Left colon (tissue), 2 donors: Measurements from ENCODE around the gene OOSP2. TPM values are rescaled to one million over a fixed set of nuclear protein-coding genes. Genes with fewer than 3 reads are reported as not detected.

Experiments used
- ATAC-seq: fragments of 200-7000 bp; cut with Tn5 transposase; one replicate; pipeline ENCODE4 v1.9.1; 2020; ENCODE audit warnings: mild to moderate bottlenecking, moderate library complexity
- DNase-seq, 2 donors: peaks; one replicate each; pipeline ENCODE4 v3.0.0-alpha.2; 2020
- intact Hi-C, 2 donors: fragments of 100-400 bp; cut with DNase I in 1 of 2; cut with micrococcal nuclease in 1 of 2; formaldehyde crosslinking; loops; one replicate each; pipeline versions ENCODE4 v1.11.2 to v1.14.0; 2022; cut with DNase I, micrococcal nuclease
- total RNA-seq, 2 donors: library from RNA; stranded (reverse); fragmentation: NEBNext Ultra II Directional; extraction: Animal tissue kit (Norgen Biotek cat#: 25700); gene quantifications; one replicate each; pipeline ENCODE4 v1.2.1, GENCODE V29; 2021
- donor health status: DM: no; HTN: no; CAD: no.
- donor health status: DM: yes; HTN: yes; CAD: no.

The OOSP2 gene
- total RNA-seq, 2 donors from 2014 or later = not detected

- no peak for ATAC-seq
- no peak for DNase-seq
- intact Hi-C loops = no loop called here
Observed at GRCh38 chr11:60077216-60077817, 37.1 kb downstream of the OOSP2 start.

GRCh38 chr11:60077981-60078380, 37.8 kb downstream of the OOSP2 start:
- ATAC-seq (no peak), DNase-seq (no peak)
- intact Hi-C loops = no loop called here

- DNase-seq = no peak
- ATAC-seq = no peak
- intact Hi-C loops = no loop called here
Observed at GRCh38 chr11:60078745-60079144, 38.5 kb downstream of the OOSP2 start.

- ATAC-seq (no peak), DNase-seq (no peak)
- intact Hi-C loops = no loop called here
Observed at GRCh38 chr11:60080535-60080934, 40.3 kb downstream of the OOSP2 start.

GRCh38 chr11:60084631-60085273, 44.5 kb downstream of the OOSP2 start:
- DNase-seq = no peak
- no peak for ATAC-seq
- intact Hi-C loops = no loop called here

- DNase-seq (no peak), ATAC-seq (no peak)
- intact Hi-C loops = no loop called here
Observed at GRCh38 chr11:60085909-60086308, 45.7 kb downstream of the OOSP2 start.

- ATAC-seq (no peak), DNase-seq (no peak)
- intact Hi-C loops = no loop called here
Observed at GRCh38 chr11:60087239-60087638, 47.0 kb downstream of the OOSP2 start.

GRCh38 chr11:60088364-60088763, 48.2 kb downstream of the OOSP2 start, which contains the start of gene MS4A2:
MS4A2 (plus strand) TSS chr11:60088664; CDS start chr11:60088766, 102 bp downstream.
- intact Hi-C loops = no loop called here
- DNase-seq = no peak
- no peak for ATAC-seq

- no peak for ATAC-seq
- DNase-seq = no peak
- intact Hi-C loops = no loop called here
Observed at GRCh38 chr11:60095477-60096120, 55.4 kb downstream of the OOSP2 start.

GRCh38 chr11:60097189-60097588, 57.0 kb downstream of the OOSP2 start:
- ATAC-seq = no peak
- DNase-seq = no peak
- intact Hi-C loops = no loop called here

Other genes with a start within 250 kb of the OOSP2 start
- 10 to 100 TPM; 48.5 to 52.3 TPM for gene MRPL16, start 229.6 kb upstream of the OOSP2 start, total RNA-seq
- gene CBLIF, start 194.9 kb upstream of the OOSP2 start, total RNA-seq = under 1 TPM in 1 of 2 donors, not detected in 1; 0.31 TPM
- not detected for gene TCN1, start 173.9 kb upstream of the OOSP2 start, total RNA-seq
- under 1 TPM in 1 of 2 donors, not detected in 1; 0.46 TPM for gene OOSP3, start 161.6 kb upstream of the OOSP2 start, total RNA-seq
- under 1 TPM in 1 of 2 donors, not detected in 1; 0.37 TPM for gene OOSP1, start 102.0 kb upstream of the OOSP2 start, total RNA-seq
- gene OOSP4A, start 76.4 kb upstream of the OOSP2 start, total RNA-seq = not detected
- gene OOSP4B, start 23.2 kb upstream of the OOSP2 start, total RNA-seq = not detected
- not detected for gene MS4A3, start 16.3 kb downstream of the OOSP2 start, total RNA-seq
- gene MS4A2, start 48.3 kb downstream of the OOSP2 start, total RNA-seq = 1 to 10 TPM in 1 of 2 donors, under 1 TPM in 1; 0.55 to 2.9 TPM
- 10 to 100 TPM; 20.2 to 57.3 TPM for gene MS4A6A, start 142.7 kb downstream of the OOSP2 start, total RNA-seq
- 1 to 10 TPM; 1.1 to 3.0 TPM for gene MS4A4E, start 202.7 kb downstream of the OOSP2 start, total RNA-seq
- 10 to 100 TPM in 1 of 2 donors, 1 to 10 TPM in 1; 7.6 to 16.8 TPM for gene MS4A4A, start 240.3 kb downstream of the OOSP2 start, total RNA-seq